HG03095 (cell line): Measurements from ENCODE around the gene ZNF177.
A peak's percentile ranks its signal among the peaks of the same experiment; 100 is the strongest.
"Not testable (repeated sequence)": the region's sequence is repeated elsewhere in the genome, so short reads cannot be mapped to it uniquely, and the experiment has no call there.

Experiments used
- ATAC-seq: cut with Tn5 transposase; IDR thresholded peaks from one replicate; pipeline ENCODE4 v1.9.1; 2021; ENCODE audit warnings: moderate library complexity; ENCODE audit not compliant: unreplicated experiment

The ZNF177 gene

GRCh38 chr19:9362905-9363304, at the start of gene ZNF177:
Gene ZNF177, plus strand, starts transcription at chr19:9363013. Its CDS starts 15,299 bp downstream, at chr19:9378312.
- no peak for ATAC-seq

GRCh38 chr19:9313756-9314155, 49.1 kb upstream of the ZNF177 start:
- no peak for ATAC-seq

- no peak for ATAC-seq
Measured at GRCh38 chr19:9321338-9321737, 41.5 kb upstream of the ZNF177 start.

GRCh38 chr19:9321756-9322155, 41.1 kb upstream of the ZNF177 start:
- ATAC-seq: not testable (repeated sequence)

GRCh38 chr19:9322201-9322600, 40.6 kb upstream of the ZNF177 start:
- not testable (repeated sequence) for ATAC-seq

GRCh38 chr19:9323557-9323918, 39.3 kb upstream of the ZNF177 start:
- ATAC-seq: peak; percentile 17

GRCh38 chr19:9323919-9324583, 38.8 kb upstream of the ZNF177 start, which contains the start of gene ZNF559:
Gene ZNF559, plus strand, starts transcription at chr19:9324179. Its CDS starts 14,371 bp downstream, at chr19:9338550.
- ATAC-seq: peak; percentile 89

GRCh38 chr19:9324584-9324962, 38.2 kb upstream of the ZNF177 start:
- ATAC-seq: no peak

GRCh38 chr19:9329999-9330398, 32.8 kb upstream of the ZNF177 start:
- no peak for ATAC-seq

- no peak for ATAC-seq
Measured at GRCh38 chr19:9342610-9343304, 20.1 kb upstream of the ZNF177 start.

GRCh38 chr19:9345005-9345404, 17.8 kb upstream of the ZNF177 start:
- ATAC-seq: no peak

GRCh38 chr19:9348253-9348652, 14.6 kb upstream of the ZNF177 start:
- no peak for ATAC-seq

GRCh38 chr19:9348671-9349070, 14.1 kb upstream of the ZNF177 start:
- no peak for ATAC-seq

- ATAC-seq: no peak
Measured at GRCh38 chr19:9352505-9352904, 10.3 kb upstream of the ZNF177 start.

GRCh38 chr19:9353011-9353410, 9.8 kb upstream of the ZNF177 start:
- no peak for ATAC-seq

- ATAC-seq: no peak
Measured at GRCh38 chr19:9354651-9355050, 8.2 kb upstream of the ZNF177 start.

GRCh38 chr19:9370738-9371619, 8.2 kb downstream of the ZNF177 start:
- no peak for ATAC-seq

- no peak for ATAC-seq
Measured at GRCh38 chr19:9381361-9381785, 18.6 kb downstream of the ZNF177 start.

- no peak for ATAC-seq
Measured at GRCh38 chr19:9406798-9407352, 44.1 kb downstream of the ZNF177 start.

GRCh38 chr19:9407827-9408226, 45.0 kb downstream of the ZNF177 start:
- no peak for ATAC-seq

GRCh38 chr19:9413240-9413954, 50.6 kb downstream of the ZNF177 start:
- ATAC-seq: no peak
